Osteocyte (in vitro differentiated cells): Measurements from ENCODE around the gene CBX3. TPM values are rescaled to one million over a fixed set of nuclear protein-coding genes. Genes with fewer than 3 reads are reported as not detected.
"Not testable (repeated sequence)": the region's sequence is repeated elsewhere in the genome, so short reads cannot be mapped to it uniquely, and the experiment has no call there.

Source experiments
- DNase-seq: peaks from one replicate; pipeline ENCODE4 v3.0.0; 2021; ENCODE audit warnings: mixed read lengths; ENCODE audit not compliant: unreplicated experiment; ENCODE audit errors: extremely low spot score
- H3K27ac Mint-ChIP-seq: one replicate; pipeline ENCODE4 v1.8.0; 2021; ENCODE audit warnings: mild to moderate bottlenecking, mixed read lengths; ENCODE audit not compliant: unreplicated experiment
- H3K27me3 Mint-ChIP-seq: one replicate; pipeline ENCODE4 v1.8.0; 2021; ENCODE audit warnings: mixed read lengths; ENCODE audit not compliant: unreplicated experiment
- H3K36me3 Mint-ChIP-seq: one replicate; pipeline ENCODE4 v1.8.0; 2021; ENCODE audit warnings: mixed read lengths; ENCODE audit not compliant: unreplicated experiment
- H3K4me1 Mint-ChIP-seq: one replicate; pipeline ENCODE4 v1.8.0; 2021; ENCODE audit warnings: mixed read lengths; ENCODE audit not compliant: unreplicated experiment
- H3K4me3 Mint-ChIP-seq: one replicate; pipeline ENCODE4 v1.8.0; 2021; ENCODE audit warnings: mild to moderate bottlenecking, moderate library complexity, mixed read lengths; ENCODE audit not compliant: unreplicated experiment
- H3K9me3 Mint-ChIP-seq: one replicate; pipeline ENCODE4 v1.8.0; 2021; ENCODE audit warnings: mixed read lengths; ENCODE audit not compliant: unreplicated experiment
- total RNA-seq: library from RNA; stranded (reverse); gene quantifications from 2 replicates; pipeline ENCODE4 v1.2.1, GENCODE V29; 2021
- TF ChIP-seq, protein P1 (sequence below): fragments of 200-600 bp; sonication (generic); IDR thresholded peaks from 2 replicates; pipeline ENCODE4 v1.5.0; 2021; ENCODE audit warnings: antibody characterized with exemption, mild to moderate bottlenecking, moderate library complexity

The CBX3 gene
- total RNA-seq, 1 donor from 2014 or later, result 133 TPM

DNA sequence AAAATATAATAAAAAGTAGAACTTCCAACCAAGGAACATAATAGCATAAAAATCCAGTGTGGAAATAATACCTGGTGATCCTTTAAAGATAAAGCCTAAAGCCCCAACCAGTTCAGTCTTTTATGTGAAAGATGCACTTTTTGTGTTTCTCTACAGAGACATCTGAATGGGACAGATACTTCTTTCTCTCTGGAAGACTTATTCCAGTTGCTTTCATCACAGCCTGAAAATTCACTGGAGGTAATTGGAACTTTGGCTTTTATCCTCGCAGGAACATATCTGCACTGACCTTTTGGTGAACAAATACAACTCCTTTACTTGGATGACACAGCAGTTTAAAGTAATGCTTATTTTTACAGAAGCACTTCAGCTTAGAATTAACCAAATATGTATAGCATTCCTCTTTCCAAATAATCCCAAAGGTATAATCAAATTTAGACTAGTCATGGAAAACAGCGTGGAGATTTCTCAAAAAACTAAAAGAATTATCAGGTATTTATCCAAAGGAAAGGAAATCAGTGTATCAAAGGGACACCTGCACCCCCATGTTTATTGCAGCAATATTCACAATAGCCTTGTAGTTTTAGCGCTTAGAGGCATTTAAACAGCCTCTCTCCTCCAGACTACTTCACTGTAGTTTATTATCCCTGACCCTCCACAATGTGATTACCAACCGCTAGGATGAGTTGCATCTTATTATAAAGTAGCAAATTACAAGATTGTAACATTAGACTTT is 17.8 kb upstream of the CBX3 start:
- Mint-ChIP-seq H3K4me1 (peaks cover 15% of the 10 kb centered on the region), H3K4me3 (no peak overlapping the region), H3K27ac (no peak overlapping the region), H3K36me3 (peaks cover 34% of the 10 kb centered on the region), H3K9me3 (no peaks in the 10 kb centered on the region), H3K27me3 (no peaks in the 10 kb centered on the region)
- TF ChIP-seq, protein P1, sequence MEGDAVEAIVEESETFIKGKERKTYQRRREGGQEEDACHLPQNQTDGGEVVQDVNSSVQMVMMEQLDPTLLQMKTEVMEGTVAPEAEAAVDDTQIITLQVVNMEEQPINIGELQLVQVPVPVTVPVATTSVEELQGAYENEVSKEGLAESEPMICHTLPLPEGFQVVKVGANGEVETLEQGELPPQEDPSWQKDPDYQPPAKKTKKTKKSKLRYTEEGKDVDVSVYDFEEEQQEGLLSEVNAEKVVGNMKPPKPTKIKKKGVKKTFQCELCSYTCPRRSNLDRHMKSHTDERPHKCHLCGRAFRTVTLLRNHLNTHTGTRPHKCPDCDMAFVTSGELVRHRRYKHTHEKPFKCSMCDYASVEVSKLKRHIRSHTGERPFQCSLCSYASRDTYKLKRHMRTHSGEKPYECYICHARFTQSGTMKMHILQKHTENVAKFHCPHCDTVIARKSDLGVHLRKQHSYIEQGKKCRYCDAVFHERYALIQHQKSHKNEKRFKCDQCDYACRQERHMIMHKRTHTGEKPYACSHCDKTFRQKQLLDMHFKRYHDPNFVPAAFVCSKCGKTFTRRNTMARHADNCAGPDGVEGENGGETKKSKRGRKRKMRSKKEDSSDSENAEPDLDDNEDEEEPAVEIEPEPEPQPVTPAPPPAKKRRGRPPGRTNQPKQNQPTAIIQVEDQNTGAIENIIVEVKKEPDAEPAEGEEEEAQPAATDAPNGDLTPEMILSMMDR, result no peak
- no peak for DNase-seq

DNA sequence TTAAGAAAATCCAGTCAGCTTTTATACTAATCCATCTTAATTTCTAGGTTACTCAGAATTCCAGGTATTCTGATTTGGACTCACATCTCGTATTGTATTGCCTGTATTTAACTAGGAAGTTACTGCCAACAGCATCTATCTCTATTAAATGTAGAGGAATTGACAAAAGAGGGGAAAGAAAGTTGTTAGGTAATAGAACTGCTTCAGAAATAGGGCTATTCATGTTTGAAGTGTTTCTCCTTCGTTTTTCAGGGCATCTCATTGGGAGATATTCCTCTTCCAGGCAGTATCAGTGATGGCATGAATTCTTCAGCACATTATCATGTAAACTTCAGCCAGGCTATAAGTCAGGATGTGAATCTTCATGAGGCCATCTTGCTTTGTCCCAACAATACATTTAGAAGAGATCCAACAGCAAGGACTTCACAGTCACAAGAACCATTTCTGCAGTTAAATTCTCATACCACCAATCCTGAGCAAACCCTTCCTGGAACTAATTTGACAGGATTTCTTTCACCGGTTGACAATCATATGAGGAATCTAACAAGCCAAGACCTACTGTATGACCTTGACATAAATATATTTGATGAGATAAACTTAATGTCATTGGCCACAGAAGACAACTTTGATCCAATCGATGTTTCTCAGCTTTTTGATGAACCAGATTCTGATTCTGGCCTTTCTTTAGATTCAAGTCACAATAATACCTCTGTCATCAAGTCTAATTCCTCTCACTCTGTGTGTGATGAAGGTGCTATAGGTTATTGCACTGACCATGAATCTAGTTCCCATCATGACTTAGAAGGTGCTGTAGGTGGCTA is 17.1 kb upstream of the CBX3 start:
- Mint-ChIP-seq H3K36me3 (peaks cover 40% of the 10 kb centered on the region), H3K4me1 (peaks cover 15% of the 10 kb centered on the region)
- DNase-seq, H3K9me3 Mint-ChIP-seq, H3K27me3 Mint-ChIP-seq, H3K27ac Mint-ChIP-seq, H3K4me3 Mint-ChIP-seq: not testable (repeated sequence)

DNA sequence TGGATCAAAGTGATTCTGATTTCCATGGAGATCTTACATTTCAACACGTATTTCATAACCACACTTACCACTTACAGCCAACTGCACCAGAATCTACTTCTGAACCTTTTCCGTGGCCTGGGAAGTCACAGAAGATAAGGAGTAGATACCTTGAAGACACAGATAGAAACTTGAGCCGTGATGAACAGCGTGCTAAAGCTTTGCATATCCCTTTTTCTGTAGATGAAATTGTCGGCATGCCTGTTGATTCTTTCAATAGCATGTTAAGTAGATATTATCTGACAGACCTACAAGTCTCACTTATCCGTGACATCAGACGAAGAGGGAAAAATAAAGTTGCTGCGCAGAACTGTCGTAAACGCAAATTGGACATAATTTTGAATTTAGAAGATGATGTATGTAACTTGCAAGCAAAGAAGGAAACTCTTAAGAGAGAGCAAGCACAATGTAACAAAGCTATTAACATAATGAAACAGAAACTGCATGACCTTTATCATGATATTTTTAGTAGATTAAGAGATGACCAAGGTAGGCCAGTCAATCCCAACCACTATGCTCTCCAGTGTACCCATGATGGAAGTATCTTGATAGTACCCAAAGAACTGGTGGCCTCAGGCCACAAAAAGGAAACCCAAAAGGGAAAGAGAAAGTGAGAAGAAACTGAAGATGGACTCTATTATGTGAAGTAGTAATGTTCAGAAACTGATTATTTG is 16.3 kb upstream of the CBX3 start:
- H3K4me3 Mint-ChIP-seq, result no peak overlapping the region
- no peak overlapping the region for H3K27ac Mint-ChIP-seq
- peaks cover 15% of the 10 kb centered on the region for H3K4me1 Mint-ChIP-seq
- H3K9me3 Mint-ChIP-seq, result no peaks in the 10 kb centered on the region
- H3K36me3 Mint-ChIP-seq, result peaks cover 47% of the 10 kb centered on the region
- no peak for DNase-seq
- no peaks in the 10 kb centered on the region for H3K27me3 Mint-ChIP-seq
- TF ChIP-seq, protein P1, result no peak

DNA sequence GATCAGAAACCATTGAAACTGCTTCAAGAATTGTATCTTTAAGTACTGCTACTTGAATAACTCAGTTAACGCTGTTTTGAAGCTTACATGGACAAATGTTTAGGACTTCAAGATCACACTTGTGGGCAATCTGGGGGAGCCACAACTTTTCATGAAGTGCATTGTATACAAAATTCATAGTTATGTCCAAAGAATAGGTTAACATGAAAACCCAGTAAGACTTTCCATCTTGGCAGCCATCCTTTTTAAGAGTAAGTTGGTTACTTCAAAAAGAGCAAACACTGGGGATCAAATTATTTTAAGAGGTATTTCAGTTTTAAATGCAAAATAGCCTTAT is 15.7 kb upstream of the CBX3 start:
- TF ChIP-seq, protein P1, result no peak
- Mint-ChIP-seq H3K4me1 (peaks cover 17% of the 10 kb centered on the region), H3K9me3 (no peaks in the 10 kb centered on the region), H3K4me3 (no peak overlapping the region), H3K36me3 (peaks cover 52% of the 10 kb centered on the region), H3K27ac (no peak overlapping the region), H3K27me3 (no peaks in the 10 kb centered on the region)
- no peak for DNase-seq

DNA sequence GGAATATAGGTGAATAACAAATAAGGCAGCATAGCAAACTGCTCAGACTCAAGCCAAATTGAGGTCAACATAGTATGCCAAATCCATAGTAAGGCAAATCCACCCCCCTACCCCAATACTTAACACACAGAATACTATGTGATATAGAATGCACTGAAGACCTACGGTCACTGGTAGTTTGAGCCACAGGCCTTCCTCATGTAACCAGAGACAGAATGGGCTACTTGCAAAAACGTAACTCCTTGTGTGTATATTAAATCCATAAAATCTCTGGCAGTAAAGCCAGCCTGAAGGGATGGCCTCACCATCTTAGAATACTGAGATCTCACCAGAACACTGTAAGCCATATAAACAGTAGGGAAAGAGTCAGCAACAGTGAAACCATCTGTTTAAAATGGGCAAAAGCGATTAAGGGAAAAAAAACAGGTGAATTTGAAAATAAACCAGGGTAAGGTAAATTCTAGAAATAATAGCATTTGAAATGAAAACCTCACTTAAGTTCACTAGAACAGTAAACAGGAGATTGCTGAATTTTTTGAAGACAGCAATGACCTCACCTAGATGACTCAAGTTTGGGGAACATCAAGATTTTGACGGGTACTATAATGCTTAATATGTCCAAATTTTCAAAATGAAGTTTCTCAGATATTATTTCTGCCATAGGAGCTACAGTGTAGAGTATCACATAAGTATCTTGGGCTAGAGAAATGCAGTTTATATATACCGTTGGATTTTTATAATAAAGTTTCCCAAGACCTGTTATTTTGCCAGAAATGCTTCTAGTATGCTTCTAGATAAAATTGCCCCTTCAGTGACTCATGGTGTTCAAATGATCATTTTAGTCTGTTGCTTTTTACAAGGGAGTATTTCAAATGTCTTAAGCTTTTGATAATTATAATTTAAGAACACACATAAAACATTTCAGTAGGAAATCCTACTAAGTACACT is 14.9 kb upstream of the CBX3 start:
- peaks cover 60% of the 10 kb centered on the region for H3K36me3 Mint-ChIP-seq
- H3K27ac Mint-ChIP-seq, result peak overlapping the region; percentile 18
- H3K27me3 Mint-ChIP-seq, result no peaks in the 10 kb centered on the region
- DNase-seq, result no peak
- TF ChIP-seq, protein P1, result no peak
- no peak overlapping the region for H3K4me3 Mint-ChIP-seq
- peaks cover 16% of the 10 kb centered on the region for H3K4me1 Mint-ChIP-seq
- H3K9me3 Mint-ChIP-seq, result no peaks in the 10 kb centered on the region
